ENCODE data around the gene NBL1.
"Not testable (repeated sequence)": the region's sequence is repeated elsewhere in the genome, so short reads cannot be mapped to it uniquely, and the experiment has no call there.

The NBL1 gene

GRCh38 chr1:19628879-19629278 is 15.2 kb upstream of the NBL1 start:
- DNase-seq (ENCODE audit: low spot score), result no peak
- H3K27ac ChIP-seq, result no peak overlapping the region
- POLR2A ChIA-PET (ENCODE audit: low non-redundant PET), result no interaction called here

GRCh38 chr1:19629357-19629756 is 14.8 kb upstream of the NBL1 start:
- H3K27ac ChIP-seq, result no peak overlapping the region
- POLR2A ChIA-PET (ENCODE audit: low non-redundant PET), result no interaction called here
- TF ChIP-seq CTCF (conservative IDR thresholded peaks at IDR 0.05; ENCODE audit: low read depth), result no peak
- CTCF ChIA-PET, result interaction anchor here (0.7 kb wide), 1 partner anchor 74 kb away, joined by 3 read pairs; no protein-coding TSS in a partner anchor
- no peak for DNase-seq (ENCODE audit: low spot score)

More at GRCh38 chr1:19628879-19629278, 15.2 kb upstream of the NBL1 start:
- CTCF ChIA-PET, result no interaction called here
- TF ChIP-seq CTCF (conservative IDR thresholded peaks at IDR 0.05; ENCODE audit: low read depth), result no peak

GRCh38 chr1:19630192-19630591 is 13.9 kb upstream of the NBL1 start:
- not testable (repeated sequence) for H3K27ac ChIP-seq; DNase-seq (ENCODE audit: low spot score)
- CTCF ChIA-PET, result interaction anchor here (0.7 to 1.2 kb wide), 4 partner anchors 23 to 881 kb away, joined by 3 read pairs; no protein-coding TSS in a partner anchor
- POLR2A ChIA-PET (ENCODE audit: low non-redundant PET), result interaction anchor here (0.7 kb wide), 1 partner anchor 10 kb away, joined by 4 read pairs; no protein-coding TSS in a partner anchor

GRCh38 chr1:19630720-19631395 is 13.3 kb upstream of the NBL1 start:
- CTCF ChIA-PET, result interaction anchor here (0.6 to 1.2 kb wide), 4 partner anchors 13 to 881 kb away, joined by 3 to 5 read pairs (median 3); no protein-coding TSS in a partner anchor
- TF ChIP-seq CTCF (conservative IDR thresholded peaks at IDR 0.05; ENCODE audit: low read depth), result no peak
- POLR2A ChIA-PET (ENCODE audit: low non-redundant PET), result interaction anchor here (0.5 to 0.7 kb wide), 3 partner anchors 10 to 586 kb away, joined by 3 to 8 read pairs (median 4); no protein-coding TSS in a partner anchor
- no peak for DNase-seq (ENCODE audit: low spot score)
- H3K27ac ChIP-seq, result no peak overlapping the region

- no peak overlapping the region for H3K27ac ChIP-seq
- ChIA-PET POLR2A (ENCODE audit: low non-redundant PET) (no interaction called here), CTCF (no interaction called here)
- TF ChIP-seq CTCF (conservative IDR thresholded peaks at IDR 0.05; ENCODE audit: low read depth), result no peak
- no peak for DNase-seq (ENCODE audit: low spot score)
Measured at GRCh38 chr1:19632211-19632610, 11.9 kb upstream of the NBL1 start.

GRCh38 chr1:19633106-19633505 is 11.0 kb upstream of the NBL1 start:
- POLR2A ChIA-PET (ENCODE audit: low non-redundant PET), result no interaction called here
- CTCF ChIA-PET, result no interaction called here
- H3K27ac ChIP-seq, result no peak overlapping the region
- no peak for DNase-seq (ENCODE audit: low spot score)
- TF ChIP-seq CTCF (conservative IDR thresholded peaks at IDR 0.05; ENCODE audit: low read depth), result no peak

- CTCF ChIA-PET; POLR2A ChIA-PET (ENCODE audit: low non-redundant PET); DNase-seq (ENCODE audit: low spot score): not testable (repeated sequence)
- peak overlapping the region; percentile 65 for H3K27ac ChIP-seq
Measured at GRCh38 chr1:19635064-19635463, 9.0 kb upstream of the NBL1 start.
